SKM-1 (cell line): Measurements from ENCODE around the gene ALKBH5.
"Not testable (repeated sequence)": the region's sequence is repeated elsewhere in the genome, so short reads cannot be mapped to it uniquely, and the experiment has no call there.

ENCODE experiments used
- DNase-seq: peaks from one replicate; lab custom pipeline; 2025; ENCODE audit not compliant: unreplicated experiment; lab: John Stamatoyannopoulos, UW

ALKBH5 gene

DNA sequence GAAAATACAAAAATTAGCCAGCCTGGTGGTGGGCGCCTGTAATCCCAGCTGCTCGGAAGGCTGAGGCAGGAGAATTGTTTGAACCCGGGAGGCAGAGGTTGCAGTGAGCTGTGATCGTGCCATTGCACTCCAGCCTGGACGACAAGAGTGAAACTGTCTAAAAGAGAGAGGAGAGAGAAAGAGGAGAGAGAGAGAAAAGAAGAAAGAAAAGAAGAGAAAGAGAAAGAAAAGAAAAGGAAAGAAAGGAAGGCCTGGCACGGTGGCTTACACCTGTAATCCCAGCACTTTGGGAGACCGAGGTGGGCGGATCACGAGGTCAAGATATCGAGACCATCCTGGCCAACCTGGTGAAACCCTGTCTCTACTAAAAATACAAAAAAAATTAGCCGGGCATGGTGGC is 33.3 kb downstream of the ALKBH5 start:
- not testable (repeated sequence) for DNase-seq

DNA sequence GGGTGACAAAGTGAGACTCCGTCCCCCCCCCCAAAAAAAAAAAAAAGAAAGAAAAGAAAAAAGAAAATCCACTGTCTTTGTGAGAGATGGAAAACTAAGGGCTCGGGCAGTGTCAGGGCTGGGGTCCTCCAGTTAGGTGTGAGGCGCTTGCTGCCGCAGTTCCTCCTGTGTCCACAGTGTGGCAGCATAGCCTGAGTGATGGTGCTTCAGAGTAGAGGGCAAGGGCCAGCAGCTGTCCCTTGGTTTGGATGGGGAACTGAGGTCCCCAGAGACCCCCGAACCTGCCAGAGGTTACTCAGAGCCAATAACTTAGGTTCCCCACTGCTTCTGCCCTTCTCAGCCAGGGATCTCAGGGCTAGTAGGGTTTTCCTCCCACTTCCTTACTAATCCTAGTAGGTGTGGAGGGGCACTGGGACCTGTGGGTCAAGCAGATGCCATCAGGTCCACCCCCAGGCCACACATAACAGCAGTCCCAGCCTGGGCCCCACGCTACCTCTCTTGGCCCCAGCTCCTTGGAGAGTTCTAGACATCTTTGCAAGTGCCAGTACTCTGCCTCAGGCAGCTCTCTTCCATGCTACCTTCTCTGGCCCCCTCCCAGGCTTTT is 33.9 kb downstream of the ALKBH5 start:
- peak; percentile 40 for DNase-seq

DNA sequence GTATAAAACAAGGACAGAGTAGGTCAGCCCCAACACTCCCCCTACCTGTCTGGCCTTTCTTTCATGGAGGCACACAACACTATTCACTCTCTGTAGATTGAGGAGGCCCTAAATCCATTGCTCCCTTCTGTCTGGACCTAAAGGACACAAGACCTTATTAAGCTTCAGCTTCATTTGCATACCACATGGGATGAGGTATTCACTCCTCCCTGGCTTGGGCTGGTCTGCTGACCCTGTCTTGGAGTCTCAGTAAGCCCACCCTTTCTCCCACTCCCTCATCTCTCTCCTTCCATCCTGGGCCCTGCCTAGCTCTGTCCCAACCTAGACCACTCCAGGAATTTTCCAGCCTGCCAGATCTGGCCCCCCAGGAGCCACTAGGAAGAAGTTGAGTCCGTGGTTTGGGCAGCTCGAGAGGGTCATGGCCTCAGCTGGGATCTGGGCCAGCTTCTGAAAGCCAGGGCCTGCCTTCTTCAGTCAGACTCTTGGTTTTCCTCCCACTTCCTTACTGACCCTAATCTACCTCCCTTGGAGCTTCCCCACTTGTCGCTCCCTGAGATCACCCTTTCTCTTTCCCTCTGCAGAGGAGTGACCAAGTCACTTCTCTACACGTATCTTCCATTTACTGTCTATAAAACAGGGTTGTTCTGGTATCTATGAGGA is 35.3 kb downstream of the ALKBH5 start:
- DNase-seq = no peak

DNA sequence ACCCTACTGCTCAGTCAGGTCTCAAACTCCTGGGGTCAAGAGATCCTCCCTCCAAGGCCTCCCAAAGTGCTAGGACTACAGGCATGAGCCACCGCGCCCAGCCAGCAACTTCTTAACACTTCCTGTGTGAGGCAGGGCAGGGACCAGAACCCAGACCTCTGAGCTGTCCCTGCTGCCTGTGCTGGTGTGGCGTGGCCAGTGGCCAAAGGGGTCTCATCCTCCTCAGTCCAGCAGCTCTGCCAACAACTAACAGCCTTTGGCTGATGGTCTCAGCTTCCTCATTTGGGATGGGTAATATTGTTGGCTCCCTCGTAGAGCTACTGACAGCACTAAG is 40.4 kb downstream of the ALKBH5 start:
- no peak for DNase-seq

DNA sequence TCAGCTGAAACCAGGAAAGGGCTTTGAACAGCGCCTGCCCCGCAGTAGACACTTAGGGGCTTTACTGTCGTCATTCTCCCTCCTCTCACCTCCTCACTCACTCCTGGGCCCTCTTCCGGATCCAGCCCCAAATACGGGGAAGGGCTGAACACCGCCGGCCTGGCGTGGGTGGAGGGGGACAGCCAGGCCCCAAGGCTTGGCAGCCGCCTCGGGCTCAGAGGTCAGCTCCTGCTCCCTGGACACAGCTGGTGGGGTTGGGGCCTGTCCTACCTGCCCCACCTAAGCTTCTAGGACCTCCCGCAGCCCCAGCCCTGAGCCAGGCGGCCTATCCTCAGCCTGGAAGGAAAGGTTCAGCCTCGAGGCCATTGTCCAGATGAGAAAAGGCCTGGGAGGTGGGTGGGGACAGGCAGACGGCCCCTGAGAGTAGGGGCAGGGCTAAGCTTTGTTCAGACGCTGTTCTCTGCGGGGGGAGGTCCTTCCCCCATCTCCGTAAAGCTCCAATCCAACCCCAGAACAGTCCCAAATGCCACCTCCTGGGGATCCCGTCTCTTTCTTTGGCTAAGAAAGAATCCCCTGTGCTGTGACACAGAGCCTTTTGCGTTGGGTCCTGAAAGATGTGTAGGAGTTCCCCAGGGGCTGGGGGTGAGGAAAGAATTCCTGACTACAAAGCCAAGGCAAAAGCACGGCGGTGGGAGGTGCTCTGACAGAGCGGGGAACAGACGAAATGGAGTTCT is 40.9 kb downstream of the ALKBH5 start:
- no peak for DNase-seq

DNA sequence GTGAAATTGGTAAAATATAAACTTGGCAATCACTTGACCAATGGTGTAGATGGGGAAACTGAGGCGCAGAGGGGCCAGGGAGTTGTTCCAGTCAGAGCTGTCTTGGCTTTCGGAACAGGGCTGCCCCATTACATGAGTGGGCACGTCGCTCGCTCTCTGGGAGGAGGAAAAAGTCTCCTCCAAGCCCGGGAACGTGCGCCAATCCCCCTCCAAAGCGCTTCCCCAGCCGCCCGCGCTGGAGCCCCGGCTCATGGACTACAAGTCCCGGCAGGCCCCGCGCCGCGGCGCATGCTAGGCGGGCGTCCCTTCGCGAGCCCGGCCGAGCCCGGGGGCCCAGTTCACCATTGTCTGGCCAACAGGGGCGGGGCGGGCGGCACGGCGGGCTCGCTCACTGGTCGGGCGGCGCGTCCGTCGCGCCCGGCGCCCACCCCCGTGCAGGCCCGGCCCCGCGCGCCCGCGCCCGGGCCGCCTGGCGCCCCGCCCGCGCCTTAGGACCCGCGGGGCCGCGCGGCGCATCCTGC is 41.6 kb downstream of the ALKBH5 start, which contains the start of gene LLGL1:
TSS of gene LLGL1 (plus strand) at position 515 of the 521 bp plus-strand sequence. CDS start 48 bp downstream, outside the sequence.
- DNase-seq = peak; percentile 78

- no peak for DNase-seq
Observed at GRCh38 chr17:18225642-18226283, 42.1 kb downstream of the ALKBH5 start.

DNA sequence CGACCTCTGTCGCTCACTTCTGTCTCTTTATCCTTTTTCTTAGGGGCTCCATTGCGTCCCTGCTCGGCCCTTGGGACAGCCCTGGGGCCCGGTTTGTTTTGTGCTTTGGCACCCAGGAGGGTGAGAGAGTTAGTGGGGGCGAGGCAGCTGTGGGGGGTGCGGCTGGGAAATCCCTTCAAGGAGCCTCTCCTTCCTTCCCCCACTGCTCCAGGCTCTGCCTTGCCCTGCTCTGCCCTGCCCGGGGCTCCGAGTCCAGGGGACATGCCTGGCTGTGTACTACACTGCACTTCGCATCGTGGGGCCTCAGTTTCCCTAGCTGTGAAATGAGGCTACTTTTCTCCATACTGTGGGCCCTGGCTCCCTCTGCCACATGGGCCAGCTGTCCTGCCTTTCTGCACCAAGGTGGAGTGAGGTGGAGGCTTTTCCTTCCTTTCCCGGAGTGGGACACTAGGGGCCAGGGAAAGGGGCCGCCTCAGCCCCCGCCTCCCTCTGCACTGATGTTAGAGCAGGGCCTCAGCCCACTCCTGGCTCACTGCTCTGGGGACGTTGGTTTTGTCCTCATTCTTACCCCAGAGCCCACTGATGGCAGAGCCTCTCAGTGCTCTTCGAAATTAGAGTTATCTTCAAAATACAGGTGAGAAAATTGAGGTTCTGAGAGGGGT is 42.8 kb downstream of the ALKBH5 start:
- no peak for DNase-seq

- no peak for DNase-seq
Observed at GRCh38 chr17:18227635-18228034, 44.0 kb downstream of the ALKBH5 start.

- no peak for DNase-seq
Observed at GRCh38 chr17:18228176-18228682, 44.6 kb downstream of the ALKBH5 start.

GRCh38 chr17:18229254-18229653 is 45.6 kb downstream of the ALKBH5 start:
- no peak for DNase-seq

DNA sequence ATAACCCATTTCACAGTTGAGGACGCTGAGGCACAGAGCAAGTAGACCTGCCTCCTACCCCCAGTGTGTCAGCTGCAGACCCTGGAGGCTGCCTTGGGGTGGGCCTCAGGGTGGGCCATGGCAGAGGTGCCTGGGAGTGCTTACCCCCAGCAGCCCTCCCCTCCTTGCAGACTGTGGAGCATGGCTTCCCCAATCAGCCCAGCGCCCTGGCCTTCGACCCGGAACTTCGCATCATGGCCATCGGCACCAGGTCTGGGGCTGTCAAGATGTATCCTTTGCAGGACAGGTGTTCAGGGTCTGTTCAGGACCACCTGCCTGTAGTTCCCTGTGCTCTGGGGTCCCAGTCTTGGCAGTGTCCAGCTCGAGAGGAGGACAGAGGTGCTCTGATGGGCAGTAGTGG is 46.1 kb downstream of the ALKBH5 start:
- DNase-seq = no peak

DNA sequence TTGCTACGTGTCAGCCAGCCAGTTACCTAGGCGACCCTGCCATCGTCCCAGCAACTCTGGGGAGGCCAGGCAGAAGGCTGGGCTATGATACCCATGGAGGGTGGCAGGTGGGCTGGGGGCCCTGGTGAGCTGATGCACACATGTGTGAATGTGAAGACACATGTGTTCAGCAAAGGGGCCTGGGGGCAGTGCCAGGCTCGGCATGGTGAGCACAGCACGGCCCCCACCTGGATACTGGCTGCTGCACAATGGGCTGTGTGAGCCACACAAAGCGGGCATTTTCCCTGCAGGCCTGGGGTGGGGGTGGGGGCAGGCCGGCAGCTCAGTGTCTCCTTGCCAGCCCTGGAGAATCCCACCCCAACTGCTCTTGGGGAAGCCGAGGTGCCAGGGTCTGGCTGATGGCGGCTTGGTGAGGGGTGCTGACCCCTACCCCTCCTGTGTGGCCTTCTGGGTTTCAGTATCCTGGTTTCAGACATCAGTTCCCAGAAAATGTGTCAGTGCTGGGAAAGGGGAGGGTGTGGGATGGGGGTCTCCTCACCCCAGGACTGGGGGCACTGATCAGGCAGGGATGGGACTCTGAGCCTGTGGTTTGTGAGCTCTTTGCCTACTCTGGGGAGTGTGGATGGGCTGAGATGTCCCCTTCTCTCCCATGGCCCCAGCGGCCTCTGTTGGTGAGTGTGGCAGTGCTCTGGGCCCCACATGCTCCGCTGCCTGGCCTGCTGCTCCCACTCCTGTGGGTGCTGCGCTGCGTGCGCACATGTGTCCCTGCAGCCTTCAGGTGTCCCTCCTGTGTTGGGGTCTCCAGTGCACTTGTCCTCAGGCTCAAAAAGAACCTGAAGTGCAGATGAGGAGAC is 46.9 kb downstream of the ALKBH5 start:
- DNase-seq = no peak

GRCh38 chr17:18231164-18231563 is 47.5 kb downstream of the ALKBH5 start:
- DNase-seq = no peak

DNA sequence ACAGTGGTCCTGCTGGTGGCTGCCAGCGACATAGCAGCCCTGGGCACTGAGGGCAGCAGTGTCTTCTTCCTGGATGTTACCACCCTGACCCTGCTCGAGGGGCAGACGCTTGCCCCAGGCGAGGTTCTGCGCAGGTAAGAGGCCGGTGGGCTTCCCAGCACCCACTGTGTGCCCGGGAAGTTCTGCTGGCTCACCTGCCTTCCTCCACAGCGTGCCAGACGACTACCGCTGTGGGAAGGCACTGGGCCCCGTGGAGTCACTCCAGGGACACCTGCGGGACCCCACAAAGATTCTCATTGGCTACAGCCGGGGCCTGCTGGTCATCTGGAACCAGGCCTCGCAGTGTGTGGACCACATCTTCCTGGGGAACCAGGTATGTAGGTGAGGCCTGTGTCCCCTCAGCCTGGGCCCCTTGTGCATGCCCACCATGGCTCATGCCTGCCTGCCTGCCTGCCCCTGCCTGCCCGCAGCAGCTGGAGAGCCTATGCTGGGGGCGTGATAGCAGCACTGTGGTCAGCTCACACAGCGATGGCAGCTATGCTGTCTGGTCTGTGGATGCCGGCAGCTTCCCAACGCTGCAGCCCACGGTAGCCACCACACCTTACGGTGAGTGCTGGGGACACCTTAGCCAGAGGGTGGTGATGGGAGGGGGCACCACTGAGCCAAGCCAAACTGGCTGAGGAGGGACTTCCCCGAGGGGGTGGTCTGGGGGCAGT is 50.3 kb downstream of the ALKBH5 start:
- DNase-seq = no peak

- DNase-seq = no peak
Observed at GRCh38 chr17:18234853-18235380, 51.3 kb downstream of the ALKBH5 start.

GRCh38 chr17:18235743-18236256 is 52.2 kb downstream of the ALKBH5 start:
- no peak for DNase-seq

GRCh38 chr17:18236494-18236893 is 52.9 kb downstream of the ALKBH5 start:
- DNase-seq = no peak

DNA sequence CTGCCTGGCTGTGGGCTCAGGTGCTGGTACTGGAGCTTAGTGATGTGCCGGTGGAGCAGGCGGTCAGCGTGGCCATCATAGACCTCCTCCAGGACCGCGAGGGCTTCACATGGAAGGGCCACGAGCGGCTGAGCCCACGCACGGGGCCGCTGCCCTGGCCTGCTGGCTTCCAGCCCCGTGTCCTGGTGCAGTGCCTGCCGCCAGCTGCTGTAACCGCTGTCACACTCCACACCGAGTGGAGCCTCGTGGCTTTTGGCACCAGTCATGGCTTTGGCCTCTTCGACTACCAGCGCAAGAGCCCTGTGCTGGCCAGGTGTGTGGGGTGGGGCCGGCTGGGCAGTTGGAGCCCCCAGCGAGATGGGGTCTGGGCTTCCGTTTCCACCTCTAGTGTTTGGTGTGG is 53.8 kb downstream of the ALKBH5 start:
- DNase-seq = no peak
